Adrenal gland (tissue), 12 donors: Measurements from ENCODE around the gene KRT37. TPM values are rescaled to one million over a fixed set of nuclear protein-coding genes. Genes with fewer than 3 reads are reported as not detected.

Experiments
- DNase-seq, 7 donors: peaks; one replicate each; pipeline ENCODE4 v3.0.0-alpha.2; 2019 to 2020
- H3K27ac ChIP-seq, 5 donors: fragments of 200-600 bp; sonication (generic) in 4 of 5; 1 replicate in 3 of 5; 2 replicates in 2 of 5; pipeline versions ENCODE4 v1.5.1 to v1.8.0; 2016 to 2020; ENCODE audit warnings: mild to moderate bottlenecking in 1 of 5
- H3K27me3 ChIP-seq: fragments of 200-600 bp; 2 replicates; pipeline ENCODE4 v1.8.0; 2021
- H3K36me3 ChIP-seq, 2 donors: fragments of 200-600 bp; replicated peaks in 1 of 2; 1 replicate in 1 of 2; 2 replicates in 1 of 2; pipeline versions ENCODE4 v1.5.1 to v1.8.0; 2018 to 2022
- H3K4me1 ChIP-seq, 2 donors: fragments of 200-600 bp; replicated peaks in 1 of 2; 1 replicate in 1 of 2; 2 replicates in 1 of 2; pipeline versions ENCODE4 v1.5.1 to v1.8.0; 2018 to 2021
- H3K4me3 ChIP-seq, 4 donors: fragments of 200-600 bp; sonication (generic) in 3 of 4; one replicate each; pipeline ENCODE4 v1.5.1; 2016 to 2018
- H3K9me3 ChIP-seq, 3 donors: fragments of 200-600 bp; sonication (generic) in 1 of 3; replicated peaks in 1 of 3; 1 replicate in 2 of 3; 2 replicates in 1 of 3; pipeline versions ENCODE4 v1.5.1 to v1.8.0; 2016 to 2021
- CTCF ChIP-seq, 6 experiments: fragments of 450-650 bp in 4 of 6; fragments of 200-600 bp in 2 of 6; sonication (generic) in 1 of 6; IDR thresholded peaks; 1 replicate in 5 of 6; 2 replicates in 1 of 6; pipeline versions ENCODE4 v1.5.1 to v1.8.0; 2016 to 2021; ENCODE audit warnings: antibody characterized with exemption in 6 of 6, mild to moderate bottlenecking in 2 of 6, moderate library complexity in 1 of 6
- POLR2A ChIP-seq, 2 donors: fragments of 450-650 bp; IDR thresholded peaks; one replicate each; pipeline ENCODE4 v1.6.1; 2017; ENCODE audit warnings: antibody characterized with exemption in 2 of 2, mild to moderate bottlenecking in 2 of 2, moderate library complexity in 1 of 2
- WGBS, 4 donors: extraction: QIAGEN DNeasy Blood & Tissue Kit in 2 of 4; methylation state at CpG; one replicate each; pipeline versions ENCODE4 v1.1.5 to v1.1.7; 2013 to 2017; 5-methylcytosine and 5-hydroxymethylcytosine counted together
- intact Hi-C, 2 donors: fragments of 100-400 bp; cut with DNase I; formaldehyde crosslinking; loops; one replicate each; pipeline versions ENCODE4 v1.14.1 to v1.15.0; 2022 to 2023
- polyA plus RNA-seq, 3 donors: library from polyadenylated mRNA; stranded (reverse); fragments of 200-250 nt in 2 of 3; fragments of 350-450 nt in 1 of 3; fragmentation: Illumina TruSeq in 1 of 3; extraction: RNeasy Lipid Tissue Mini Kit (QIAGEN cat#74804) in 1 of 3; gene quantifications; one replicate each; pipeline ENCODE4 v1.2.3, GENCODE V29; 2013 to 2014
- small RNA-seq, 2 donors: library from RNA; depleted of rRNA; stranded (forward); fragments of <200 nt; gene quantifications; one replicate each; pipeline ENCODE3, GENCODE V24; 2016
- total RNA-seq, 9 donors: library from RNA; depleted of rRNA in 4 of 9; stranded (reverse); fragments of >200 nt in 4 of 9; fragments of 120-200 nt in 1 of 9; fragmentation: NEBNext Ultra II Directional in 1 of 9; extraction: Animal tissue kit (Norgen Biotek cat#: 25700) in 1 of 9; gene quantifications; one replicate each; pipeline versions ENCODE4 v1.1.0 to v1.2.4, GENCODE V29; 2013 to 2023
- donor health status: healthy with polysubstance abuse.
- donor health status: Bipolar disorder and iron deficiency.
- donor health status: DM: yes; HTN: yes; CAD: no.
- donor health status: DM: no; HTN: no; CAD: no.
- donor health status: DM: no; HTN: no; CAD: no.
- donor health status: DM: yes; HTN: yes; CAD: no.

KRT37 gene
- total and polyA plus RNA-seq, 12 donors: not detected

DNA sequence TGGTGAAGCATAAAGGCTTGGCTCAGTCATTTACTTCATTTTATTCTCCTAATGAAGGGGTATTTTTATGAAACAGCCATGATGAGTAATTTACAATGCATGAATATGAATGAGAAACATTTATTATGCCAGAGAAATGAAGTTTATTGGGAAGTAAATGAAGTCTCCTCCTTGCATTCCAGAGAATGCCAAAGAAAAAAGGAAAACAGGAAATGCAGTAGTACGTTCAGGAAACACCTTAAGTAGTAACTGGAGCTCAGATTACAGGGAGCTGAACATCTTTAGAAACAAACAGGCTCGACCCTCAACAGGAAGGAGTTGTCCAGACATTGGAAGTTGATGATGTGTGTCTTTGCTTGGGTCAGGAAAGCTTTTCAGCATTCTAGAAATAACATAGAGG is 46.8 kb downstream of the KRT37 start:
- no peaks in the 10 kb centered on the region for H3K36me3 ChIP-seq
- no peaks in the 10 kb centered on the region for H3K4me1 ChIP-seq
- TF ChIP-seq CTCF (IDR thresholded peaks at IDR 0.05) (no peak), POLR2A (IDR thresholded peaks at IDR 0.05) (no peak)
- no peaks in the 10 kb centered on the region for H3K9me3 ChIP-seq
- WGBS, 4 donors: 29 to 43% (median 33%) methylated on average over 2 of the region's 2 CpGs
- no peak overlapping the region for H3K27ac ChIP-seq
- no peaks in the 10 kb centered on the region for H3K27me3 ChIP-seq
- DNase-seq: no peak
- no peak overlapping the region for H3K4me3 ChIP-seq
- intact Hi-C loops: no loop called here

Small RNA genes lying within 50 kb of the gene (small RNA-seq; reads per million reads assigned to genes)
- 0 to 0.12 reads per million in 2 donors for gene RNU2-32P

Other genes with a start within 250 kb of the KRT37 start
- gene KRTAP4-2, start 246.4 kb downstream of the KRT37 start, total RNA-seq: not detected
- gene KRTAP4-2, start 246.4 kb downstream of the KRT37 start, polyA plus RNA-seq: not detected
- not detected for gene KRTAP4-1, start 239.7 kb downstream of the KRT37 start, total RNA-seq
- gene KRTAP4-1, start 239.7 kb downstream of the KRT37 start, polyA plus RNA-seq: not detected
- not detected for gene KRTAP9-1, start 234.7 kb downstream of the KRT37 start, total RNA-seq
- gene KRTAP9-1, start 234.7 kb downstream of the KRT37 start, polyA plus RNA-seq: not detected
- not detected for gene KRTAP9-2, start 197.9 kb downstream of the KRT37 start, total RNA-seq
- not detected for gene KRTAP9-2, start 197.9 kb downstream of the KRT37 start, polyA plus RNA-seq
- gene KRTAP9-3, start 192.1 kb downstream of the KRT37 start, total RNA-seq: not detected
- gene KRTAP9-3, start 192.1 kb downstream of the KRT37 start, polyA plus RNA-seq: not detected
- not detected for gene KRTAP9-8, start 186.6 kb downstream of the KRT37 start, total RNA-seq
- gene KRTAP9-8, start 186.6 kb downstream of the KRT37 start, polyA plus RNA-seq: not detected
- gene KRTAP9-4, start 174.9 kb downstream of the KRT37 start, total RNA-seq: not detected
- not detected for gene KRTAP9-4, start 174.9 kb downstream of the KRT37 start, polyA plus RNA-seq
- not detected for gene KRTAP9-9, start 169.2 kb downstream of the KRT37 start, total RNA-seq
- not detected for gene KRTAP9-9, start 169.2 kb downstream of the KRT37 start, polyA plus RNA-seq
- gene KRTAP9-6, start 159.2 kb downstream of the KRT37 start, total RNA-seq: not detected
- not detected for gene KRTAP9-6, start 159.2 kb downstream of the KRT37 start, polyA plus RNA-seq
- not detected for gene KRTAP9-7, start 148.9 kb downstream of the KRT37 start, total RNA-seq
- gene KRTAP9-7, start 148.9 kb downstream of the KRT37 start, polyA plus RNA-seq: not detected
- gene KRTAP29-1, start 121.7 kb downstream of the KRT37 start, total RNA-seq: not detected
- gene KRTAP29-1, start 121.7 kb downstream of the KRT37 start, polyA plus RNA-seq: not detected
- gene KRTAP16-1, start 115.3 kb downstream of the KRT37 start, total RNA-seq: not detected
- not detected for gene KRTAP16-1, start 115.3 kb downstream of the KRT37 start, polyA plus RNA-seq
- gene KRTAP17-1, start 108.9 kb downstream of the KRT37 start, total RNA-seq: not detected
- gene KRTAP17-1, start 108.9 kb downstream of the KRT37 start, polyA plus RNA-seq: not detected
- not detected for gene KRT33A, start 73.8 kb downstream of the KRT37 start, total RNA-seq
- gene KRT33A, start 73.8 kb downstream of the KRT37 start, polyA plus RNA-seq: not detected
- gene KRT33B, start 54.8 kb downstream of the KRT37 start, total RNA-seq: not detected
- gene KRT33B, start 54.8 kb downstream of the KRT37 start, polyA plus RNA-seq: not detected
- gene KRT34, start 42.3 kb downstream of the KRT37 start, total RNA-seq: not detected
- gene KRT34, start 42.3 kb downstream of the KRT37 start, polyA plus RNA-seq: not detected
- not detected for gene KRT31, start 27.0 kb downstream of the KRT37 start, total RNA-seq
- not detected for gene KRT31, start 27.0 kb downstream of the KRT37 start, polyA plus RNA-seq
- not detected for gene KRT38, start 16.4 kb upstream of the KRT37 start, total RNA-seq
- not detected for gene KRT38, start 16.4 kb upstream of the KRT37 start, polyA plus RNA-seq
- not detected for gene KRT32, start 42.8 kb upstream of the KRT37 start, total RNA-seq
- not detected for gene KRT32, start 42.8 kb upstream of the KRT37 start, polyA plus RNA-seq
- gene KRT35, start 56.6 kb upstream of the KRT37 start, total RNA-seq: not detected
- gene KRT35, start 56.6 kb upstream of the KRT37 start, polyA plus RNA-seq: not detected
- gene KRT36, start 65.3 kb upstream of the KRT37 start, total RNA-seq: under 1 TPM in 1 of 9 donors, not detected in 8; 0.28 TPM
- not detected for gene KRT36, start 65.3 kb upstream of the KRT37 start, polyA plus RNA-seq
- gene KRT13, start 81.0 kb upstream of the KRT37 start, total RNA-seq: 1 to 10 TPM in 1 of 9 donors, under 1 TPM in 2, not detected in 6; 0.54 to 3.5 (median 0.83) TPM
- 10 to 100 TPM in 2 of 3 donors, not detected in 1; 18.6 to 20.0 TPM for gene KRT13, start 81.0 kb upstream of the KRT37 start, polyA plus RNA-seq
- under 1 TPM in 2 of 9 donors, not detected in 7; 0.18 to 0.25 TPM for gene KRT15, start 94.3 kb upstream of the KRT37 start, total RNA-seq
- under 1 TPM in 2 of 3 donors, not detected in 1; 0.64 to 0.88 TPM for gene KRT15, start 94.3 kb upstream of the KRT37 start, polyA plus RNA-seq
- 10 to 100 TPM in 3 of 9 donors, 1 to 10 TPM in 6; 1.1 to 30.1 (median 4.6) TPM for gene KRT19, start 103.7 kb upstream of the KRT37 start, total RNA-seq
- 10 to 100 TPM in 2 of 3 donors, 1 to 10 TPM in 1; 3.2 to 49.1 (median 26.1) TPM for gene KRT19, start 103.7 kb upstream of the KRT37 start, polyA plus RNA-seq
- gene KRT9, start 147.5 kb upstream of the KRT37 start, total RNA-seq: under 1 TPM in 2 of 9 donors, not detected in 7; 0.14 to 0.32 TPM
- gene KRT9, start 147.5 kb upstream of the KRT37 start, polyA plus RNA-seq: 1 to 10 TPM in 1 of 3 donors, under 1 TPM in 1, not detected in 1; 0.61 to 2.1 TPM
- gene KRT14, start 162.3 kb upstream of the KRT37 start, total RNA-seq: under 1 TPM in 1 of 9 donors, not detected in 8; 0.35 TPM
- gene KRT14, start 162.3 kb upstream of the KRT37 start, polyA plus RNA-seq: 1 to 10 TPM in 1 of 3 donors, not detected in 2; 1.2 TPM
- gene KRT16, start 188.2 kb upstream of the KRT37 start, total RNA-seq: 1 to 10 TPM in 2 of 9 donors, under 1 TPM in 5, not detected in 2; 0.18 to 3.0 (median 0.53) TPM
- gene KRT16, start 188.2 kb upstream of the KRT37 start, polyA plus RNA-seq: 1 to 10 TPM in 2 of 3 donors, not detected in 1; 2.6 to 4.5 TPM
- under 1 TPM in 3 of 9 donors, not detected in 6; 0.39 to 0.55 (median 0.55) TPM for gene KRT17, start 200.0 kb upstream of the KRT37 start, total RNA-seq
- 1 to 10 TPM in 1 of 3 donors, under 1 TPM in 1, not detected in 1; 0.97 to 1.3 TPM for gene KRT17, start 200.0 kb upstream of the KRT37 start, polyA plus RNA-seq